Measurements from ENCODE around the gene NCAM1.

Gene NCAM1

GRCh38 chr11:113119074-113119473 lies 157.9 kb downstream of the NCAM1 start:
- no peak for DNase-seq
- intact Hi-C loops (cut with DNase I) = loop anchor here (10.0 kb wide), 3 partner anchors 284 to 534 kb away; no protein-coding TSS in a partner anchor

GRCh38 chr11:113119966-113120736 lies 158.9 kb downstream of the NCAM1 start:
- DNase-seq = no peak
- intact Hi-C loops (cut with DNase I) = loop anchor here (10.0 kb wide), 3 partner anchors 285 to 535 kb away; no protein-coding TSS in a partner anchor

- intact Hi-C loops (cut with DNase I) = no loop called here
- DNase-seq = no peak
Measured at GRCh38 chr11:113121746-113122145, 160.5 kb downstream of the NCAM1 start.

- intact Hi-C loops (cut with DNase I) = no loop called here
Measured at GRCh38 chr11:113124006-113124405, 162.8 kb downstream of the NCAM1 start.

GRCh38 chr11:113124578-113124977 lies 163.4 kb downstream of the NCAM1 start:
- intact Hi-C loops (cut with DNase I) = no loop called here
- DNase-seq = no peak

More at GRCh38 chr11:113124006-113124405, 162.8 kb downstream of the NCAM1 start:
- DNase-seq = no peak

GRCh38 chr11:113129261-113129992 lies 168.2 kb downstream of the NCAM1 start:
- intact Hi-C loops (cut with DNase I) = no loop called here
- DNase-seq = no peak

GRCh38 chr11:113131036-113131775 lies 170.0 kb downstream of the NCAM1 start:
- intact Hi-C loops (cut with DNase I) = no loop called here
- no peak for DNase-seq

GRCh38 chr11:113133071-113133470 lies 171.9 kb downstream of the NCAM1 start:
- intact Hi-C loops (cut with DNase I) = no loop called here
- DNase-seq = no peak

GRCh38 chr11:113134626-113135025 lies 173.4 kb downstream of the NCAM1 start:
- DNase-seq = no peak
- intact Hi-C loops (cut with DNase I) = no loop called here

- intact Hi-C loops (cut with DNase I) = no loop called here
- no peak for DNase-seq
Measured at GRCh38 chr11:113137713-113138529, 176.7 kb downstream of the NCAM1 start.

- intact Hi-C loops (cut with DNase I) = no loop called here
- no peak for DNase-seq
Measured at GRCh38 chr11:113138731-113139130, 177.5 kb downstream of the NCAM1 start.

GRCh38 chr11:113141010-113141409 lies 179.8 kb downstream of the NCAM1 start:
- intact Hi-C loops (cut with DNase I) = no loop called here
- no peak for DNase-seq

- intact Hi-C loops (cut with DNase I) = no loop called here
- DNase-seq = no peak
Measured at GRCh38 chr11:113142508-113142907, 181.3 kb downstream of the NCAM1 start.

GRCh38 chr11:113147249-113147648 lies 186.0 kb downstream of the NCAM1 start:
- DNase-seq = peak; percentile 34 to 94 (median 69)
- intact Hi-C loops (cut with DNase I) = no loop called here

- intact Hi-C loops (cut with DNase I) = no loop called here
- no peak for DNase-seq
Measured at GRCh38 chr11:113148076-113148475, 186.9 kb downstream of the NCAM1 start.

GRCh38 chr11:113148652-113149051 lies 187.4 kb downstream of the NCAM1 start:
- intact Hi-C loops (cut with DNase I) = no loop called here
- DNase-seq = peak in 1 of 10 donors; percentile 34

GRCh38 chr11:113151521-113151920 lies 190.3 kb downstream of the NCAM1 start:
- DNase-seq = no peak
- intact Hi-C loops (cut with DNase I) = no loop called here

- intact Hi-C loops (cut with DNase I) = no loop called here
- DNase-seq = no peak
Measured at GRCh38 chr11:113152500-113152899, 191.3 kb downstream of the NCAM1 start.

GRCh38 chr11:113153847-113154246 lies 192.6 kb downstream of the NCAM1 start:
- intact Hi-C loops (cut with DNase I) = no loop called here
- no peak for DNase-seq
